Activated CD8-positive, alpha-beta memory T cell treated with anti-CD3 and anti-CD28 coated beads, Interleukin-2, amount 10 ng/mL, durations not matched to agents 7 days and 5 days (primary cell): ENCODE results near the gene CFAP161. TPM values are rescaled to one million over a fixed set of nuclear protein-coding genes. Genes with fewer than 3 reads are reported as not detected.

Experiments used
- ATAC-seq: fragments of 150-1000 bp; cut with Tn5 transposase; one replicate; pipeline ENCODE4 v1.10.0; 2021; ENCODE audit warnings: moderate library complexity
- CTCF ChIA-PET: fragments of 350-600 bp; sonication (Branson Sonifier 250); formaldehyde crosslinking; loops from one replicate; lab custom pipeline; 2021; ENCODE audit warnings: antibody characterized with exemption; lab: Charles Lee
- DNase-seq: peaks from one replicate; pipeline ENCODE4 v3.0.0-alpha.2; 2020
- H3K27ac Mint-ChIP-seq: one replicate; pipeline ENCODE4 v1.8.0; 2021; ENCODE audit warnings: mild to moderate bottlenecking, mixed read lengths
- H3K27me3 Mint-ChIP-seq: one replicate; pipeline ENCODE4 v1.8.0; 2021; ENCODE audit warnings: mixed read lengths
- H3K36me3 Mint-ChIP-seq: one replicate; pipeline ENCODE4 v1.8.0; 2021; ENCODE audit warnings: mild to moderate bottlenecking, mixed read lengths
- H3K4me1 Mint-ChIP-seq: one replicate; pipeline ENCODE4 v1.8.0; 2021; ENCODE audit warnings: mixed read lengths
- H3K4me3 Mint-ChIP-seq: one replicate; pipeline ENCODE4 v1.8.0; 2021; ENCODE audit warnings: mild to moderate bottlenecking, moderate library complexity, mixed read lengths
- H3K9me3 Mint-ChIP-seq: one replicate; pipeline ENCODE4 v1.8.0; 2022; ENCODE audit warnings: low read depth, mixed read lengths
- total RNA-seq, 2 experiments: library from RNA; stranded (reverse); gene quantifications; one replicate each; pipeline ENCODE4 v1.2.3, GENCODE V29; 2021

Gene CFAP161
- total RNA-seq, 2 experiments from 2014 or later: not detected

GRCh38 chr15:81182031-81182755, 48.1 kb downstream of the CFAP161 start:
- ATAC-seq (no peak), DNase-seq (no peak)
- no peak overlapping the region for H3K27ac Mint-ChIP-seq
- CTCF ChIA-PET: interaction anchor here (1.3 kb wide), 1 partner anchor 84 kb away, joined by 3 read pairs; no protein-coding TSS in a partner anchor
- H3K36me3 Mint-ChIP-seq: no peaks in the 10 kb centered on the region
- H3K4me3 Mint-ChIP-seq: no peak overlapping the region
- H3K9me3 Mint-ChIP-seq: no peaks in the 10 kb centered on the region
- H3K27me3 Mint-ChIP-seq: peaks cover 57% of the 10 kb centered on the region
- peaks cover 11% of the 10 kb centered on the region for H3K4me1 Mint-ChIP-seq

DNA sequence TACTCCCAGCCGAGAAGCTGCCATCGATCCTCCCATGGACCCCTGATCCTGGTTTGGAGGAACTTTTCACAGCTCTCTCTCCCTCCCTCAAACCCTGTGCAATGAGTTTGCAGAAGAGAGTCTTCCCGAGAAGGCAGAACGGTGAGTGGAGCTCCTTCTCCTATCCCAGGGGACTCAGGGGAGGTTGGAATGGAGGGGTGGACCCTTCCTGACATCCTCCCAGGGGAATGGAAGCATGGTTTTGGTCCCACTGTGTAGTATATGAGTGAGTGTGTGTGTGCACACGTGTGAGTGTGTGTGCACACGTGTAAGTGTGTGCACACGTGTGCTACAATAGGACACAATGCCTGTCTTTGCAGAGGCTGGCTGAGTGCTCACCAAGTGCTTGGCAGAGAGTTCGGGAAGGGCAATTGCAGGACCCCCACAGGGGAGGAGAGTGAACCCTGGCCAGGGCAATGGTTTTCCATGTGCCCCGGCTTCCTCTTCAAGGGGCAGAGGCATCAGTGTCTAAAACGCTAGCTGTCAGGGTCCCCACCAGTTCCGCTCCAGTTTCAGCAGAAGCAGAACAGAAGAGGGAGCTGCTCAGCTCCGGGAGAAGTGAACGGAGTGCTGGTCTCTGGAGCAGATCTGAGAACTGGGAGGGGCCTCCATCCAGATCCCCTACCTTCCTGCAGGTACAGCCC, 48.8 kb downstream of the CFAP161 start:
- no peak overlapping the region for H3K27ac Mint-ChIP-seq
- no peak for DNase-seq
- no peaks in the 10 kb centered on the region for H3K9me3 Mint-ChIP-seq
- peaks cover 59% of the 10 kb centered on the region for H3K27me3 Mint-ChIP-seq
- H3K4me1 Mint-ChIP-seq: peaks cover 11% of the 10 kb centered on the region
- CTCF ChIA-PET: interaction anchor here (0.9 to 1.3 kb wide), 2 partner anchors 83 kb away, joined by 3 read pairs; no protein-coding TSS in a partner anchor
- H3K36me3 Mint-ChIP-seq: no peaks in the 10 kb centered on the region
- no peak for ATAC-seq
- H3K4me3 Mint-ChIP-seq: no peak overlapping the region

GRCh38 chr15:81183439-81183775, 49.3 kb downstream of the CFAP161 start:
- CTCF ChIA-PET: interaction anchor here (0.9 to 1.3 kb wide), 2 partner anchors 29 to 83 kb away, joined by 3 read pairs; no protein-coding TSS in a partner anchor
- H3K9me3 Mint-ChIP-seq: no peaks in the 10 kb centered on the region
- no peak overlapping the region for H3K27ac Mint-ChIP-seq
- H3K36me3 Mint-ChIP-seq: no peaks in the 10 kb centered on the region
- peaks cover 11% of the 10 kb centered on the region for H3K4me1 Mint-ChIP-seq
- peaks cover 63% of the 10 kb centered on the region for H3K27me3 Mint-ChIP-seq
- no peak overlapping the region for H3K4me3 Mint-ChIP-seq
- ATAC-seq (no peak), DNase-seq (no peak)

DNA sequence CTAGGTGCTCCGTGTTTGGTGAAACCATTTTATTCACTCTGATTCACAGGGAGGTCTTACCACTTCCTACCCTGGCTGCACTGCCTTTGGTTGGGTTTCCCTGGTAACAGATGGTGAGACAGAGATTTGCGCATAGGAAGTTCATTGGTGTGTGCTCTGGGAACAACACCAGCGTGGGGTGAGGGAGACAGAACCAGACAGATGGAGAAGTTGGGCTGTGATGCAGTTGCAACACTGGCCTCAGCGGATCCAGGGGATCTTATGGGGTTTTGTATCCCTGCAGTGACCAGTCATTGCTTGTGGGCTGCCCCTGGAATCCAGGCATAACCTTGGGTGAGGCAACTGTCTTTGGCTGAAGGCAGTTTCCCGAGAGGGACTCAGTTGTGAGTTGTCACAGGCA, 50.1 kb downstream of the CFAP161 start:
- CTCF ChIA-PET: interaction anchor here (1.0 to 1.3 kb wide), 2 partner anchors 30 to 82 kb away, joined by 3 to 4 read pairs; no protein-coding TSS in a partner anchor
- no peak for DNase-seq

GRCh38 chr15:81185631-81186295, 51.7 kb downstream of the CFAP161 start:
- H3K27ac Mint-ChIP-seq: no peak overlapping the region
- no peaks in the 10 kb centered on the region for H3K9me3 Mint-ChIP-seq
- H3K4me3 Mint-ChIP-seq: no peak overlapping the region
- DNase-seq: no peak
- H3K36me3 Mint-ChIP-seq: no peaks in the 10 kb centered on the region
- ATAC-seq: no peak
- peaks cover 11% of the 10 kb centered on the region for H3K4me1 Mint-ChIP-seq
- CTCF ChIA-PET: interaction anchor here (0.8 kb wide), 1 partner anchor 80 kb away, joined by 4 read pairs; no protein-coding TSS in a partner anchor
- H3K27me3 Mint-ChIP-seq: peaks cover 53% of the 10 kb centered on the region

More for the DNA sequence above, 50.1 kb downstream of the CFAP161 start:
- Mint-ChIP-seq H3K4me1 (peaks cover 11% of the 10 kb centered on the region), H3K27ac (no peak overlapping the region), H3K4me3 (no peak overlapping the region), H3K27me3 (peaks cover 59% of the 10 kb centered on the region), H3K36me3 (no peaks in the 10 kb centered on the region), H3K9me3 (no peaks in the 10 kb centered on the region)
- peak; percentile 27 for ATAC-seq

- no peak for ATAC-seq
- peaks cover 11% of the 10 kb centered on the region for H3K4me1 Mint-ChIP-seq
- H3K27me3 Mint-ChIP-seq: peaks cover 47% of the 10 kb centered on the region
- no peak overlapping the region for H3K4me3 Mint-ChIP-seq
- H3K36me3 Mint-ChIP-seq: no peaks in the 10 kb centered on the region
- no peaks in the 10 kb centered on the region for H3K9me3 Mint-ChIP-seq
- DNase-seq: no peak
- CTCF ChIA-PET: interaction anchor here (1.2 kb wide), 1 partner anchor 78 kb away, joined by 4 read pairs; no protein-coding TSS in a partner anchor
- H3K27ac Mint-ChIP-seq: no peak overlapping the region
Observed at GRCh38 chr15:81188354-81188753, 54.3 kb downstream of the CFAP161 start.

GRCh38 chr15:81189583-81190283, 55.7 kb downstream of the CFAP161 start:
- Mint-ChIP-seq H3K4me3 (no peak overlapping the region), H3K27me3 (peaks cover 42% of the 10 kb centered on the region), H3K4me1 (no peaks in the 10 kb centered on the region), H3K27ac (no peak overlapping the region), H3K9me3 (no peaks in the 10 kb centered on the region), H3K36me3 (no peaks in the 10 kb centered on the region)
- ATAC-seq (no peak), DNase-seq (no peak)
- CTCF ChIA-PET: no interaction called here

DNA sequence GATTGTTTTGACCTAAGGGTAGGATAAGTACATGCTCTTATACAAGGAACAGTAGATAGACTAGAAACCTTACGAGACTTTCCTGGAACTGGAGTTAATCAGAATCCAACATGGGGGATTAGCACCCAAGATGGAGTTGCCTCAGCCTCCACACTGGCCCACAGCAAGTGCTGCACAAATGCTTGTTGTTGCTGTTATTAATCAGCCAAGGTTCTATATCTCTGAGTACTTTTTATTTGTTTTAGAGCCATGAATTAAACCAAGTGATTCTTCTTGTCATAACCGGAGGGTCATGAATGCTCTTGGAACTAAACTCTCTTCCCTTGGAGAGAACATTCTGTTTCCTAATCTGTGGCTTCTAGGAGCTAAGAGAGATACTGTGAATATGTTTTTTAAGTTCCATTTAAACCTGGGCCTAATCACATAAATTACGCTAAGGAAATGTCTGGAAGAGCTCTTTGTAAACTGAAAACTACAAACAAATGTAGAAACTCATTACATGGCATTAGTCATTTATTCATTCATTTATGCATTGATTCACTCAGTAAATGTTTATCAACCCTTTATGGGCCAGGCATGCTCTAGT, 56.9 kb downstream of the CFAP161 start:
- Mint-ChIP-seq H3K27me3 (peaks cover 34% of the 10 kb centered on the region), H3K9me3 (no peaks in the 10 kb centered on the region), H3K4me3 (no peak overlapping the region), H3K36me3 (no peaks in the 10 kb centered on the region), H3K4me1 (peaks cover 2% of the 10 kb centered on the region), H3K27ac (no peak overlapping the region)
- ATAC-seq (no peak), DNase-seq (no peak)
- CTCF ChIA-PET: interaction anchor here (1.4 kb wide), 1 partner anchor 75 kb away, joined by 5 read pairs; no protein-coding TSS in a partner anchor

GRCh38 chr15:81191701-81192100, 57.6 kb downstream of the CFAP161 start:
- peaks cover 34% of the 10 kb centered on the region for H3K27me3 Mint-ChIP-seq
- no peaks in the 10 kb centered on the region for H3K36me3 Mint-ChIP-seq
- H3K9me3 Mint-ChIP-seq: no peaks in the 10 kb centered on the region
- CTCF ChIA-PET: interaction anchor here (1.4 kb wide), 1 partner anchor 74 kb away, joined by 5 read pairs; no protein-coding TSS in a partner anchor
- no peak for ATAC-seq
- DNase-seq: no peak
- H3K4me3 Mint-ChIP-seq: no peak overlapping the region
- H3K27ac Mint-ChIP-seq: no peak overlapping the region
- peaks cover 2% of the 10 kb centered on the region for H3K4me1 Mint-ChIP-seq

DNA sequence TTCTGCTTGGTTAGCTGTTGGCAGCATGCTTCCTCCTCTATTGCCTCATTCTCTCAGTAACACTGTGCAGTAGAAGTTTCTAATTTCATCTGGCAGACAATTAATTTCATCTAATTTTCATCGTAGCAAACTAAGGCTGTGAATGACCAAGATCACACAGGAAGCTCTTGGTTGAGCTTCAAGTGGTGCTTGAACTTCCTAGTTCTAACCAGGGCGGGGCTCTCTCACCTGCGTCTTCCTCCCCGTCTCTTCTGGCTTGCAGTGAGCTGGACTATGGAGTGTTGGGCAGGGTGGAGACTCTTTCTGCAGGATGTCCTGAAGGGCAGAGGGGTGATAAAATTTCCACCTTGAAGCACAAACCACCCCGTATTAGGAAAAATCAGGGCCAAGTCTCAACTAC, 60.7 kb downstream of the CFAP161 start:
- CTCF ChIA-PET: interaction anchor here (1.9 kb wide), 1 partner anchor 72 kb away, joined by 7 read pairs; no protein-coding TSS in a partner anchor
- DNase-seq (no peak), ATAC-seq (no peak)
- H3K27ac Mint-ChIP-seq: no peak overlapping the region
- peaks cover 2% of the 10 kb centered on the region for H3K4me1 Mint-ChIP-seq
- peaks cover 26% of the 10 kb centered on the region for H3K27me3 Mint-ChIP-seq
- H3K9me3 Mint-ChIP-seq: no peaks in the 10 kb centered on the region
- no peaks in the 10 kb centered on the region for H3K36me3 Mint-ChIP-seq
- no peak overlapping the region for H3K4me3 Mint-ChIP-seq

GRCh38 chr15:81195339-81195864, 61.3 kb downstream of the CFAP161 start:
- CTCF ChIA-PET: no interaction called here
- no peak overlapping the region for H3K27ac Mint-ChIP-seq
- DNase-seq: no peak
- peaks cover 26% of the 10 kb centered on the region for H3K27me3 Mint-ChIP-seq
- peaks cover 2% of the 10 kb centered on the region for H3K4me1 Mint-ChIP-seq
- H3K4me3 Mint-ChIP-seq: no peak overlapping the region
- H3K9me3 Mint-ChIP-seq: no peaks in the 10 kb centered on the region
- H3K36me3 Mint-ChIP-seq: no peaks in the 10 kb centered on the region
- no peak for ATAC-seq

DNA sequence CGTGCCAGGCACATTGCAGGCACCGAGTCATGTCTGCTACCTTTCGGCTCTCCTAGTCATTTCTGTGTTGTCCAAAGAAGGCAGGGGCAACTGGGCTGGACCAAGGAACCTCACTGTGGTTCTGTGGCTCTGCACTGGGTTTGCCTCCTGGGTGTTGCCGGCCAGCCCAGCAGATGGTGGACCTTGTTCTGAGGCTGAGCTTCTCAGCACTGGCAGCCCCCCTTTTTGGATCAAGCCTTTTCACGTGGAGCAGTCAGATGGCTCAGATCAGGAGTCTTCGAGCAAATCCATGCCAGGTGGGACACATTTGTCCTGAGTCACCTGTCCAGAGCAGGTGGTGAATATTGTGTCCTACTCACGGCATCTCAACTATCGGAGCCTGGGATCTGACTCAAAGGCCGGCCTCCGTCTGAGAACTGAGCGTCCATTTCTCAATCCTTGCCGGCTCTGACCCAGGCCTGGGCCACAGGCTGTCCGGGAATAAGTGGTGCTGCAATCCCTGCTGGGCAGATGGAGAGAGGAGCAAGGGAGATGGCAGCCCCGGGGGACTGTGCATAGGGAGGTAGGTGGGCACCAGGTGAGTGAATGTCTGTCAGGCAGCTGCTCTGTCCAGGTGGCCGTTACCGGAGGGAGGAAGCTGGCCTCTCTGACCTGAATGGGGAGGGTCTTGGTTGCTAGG, 62.6 kb downstream of the CFAP161 start, which contains the start of gene IL16:
Gene IL16, plus strand, starts transcription at position 304 of the 679 bp plus-strand sequence. CDS start 28,521 bp downstream, outside the sequence.
- H3K27me3 Mint-ChIP-seq: peaks cover 19% of the 10 kb centered on the region

More for the DNA sequence above, 62.6 kb downstream of the CFAP161 start, which contains the start of gene IL16:
- peaks cover 2% of the 10 kb centered on the region for H3K4me1 Mint-ChIP-seq
- no peak within 1 kb of the TSS for H3K27ac Mint-ChIP-seq
- H3K9me3 Mint-ChIP-seq: no peaks in the 10 kb centered on the region
- no peak for DNase-seq
- H3K4me3 Mint-ChIP-seq: no peak within 1 kb of the TSS
- H3K36me3 Mint-ChIP-seq: no peaks in the 10 kb centered on the region
- ATAC-seq: no peak
- CTCF ChIA-PET: no interaction called here
